ENCODE results near the gene AKAP13.
A peak's percentile ranks its signal among the peaks of the same experiment; 100 is the strongest.

AKAP13 gene

DNA sequence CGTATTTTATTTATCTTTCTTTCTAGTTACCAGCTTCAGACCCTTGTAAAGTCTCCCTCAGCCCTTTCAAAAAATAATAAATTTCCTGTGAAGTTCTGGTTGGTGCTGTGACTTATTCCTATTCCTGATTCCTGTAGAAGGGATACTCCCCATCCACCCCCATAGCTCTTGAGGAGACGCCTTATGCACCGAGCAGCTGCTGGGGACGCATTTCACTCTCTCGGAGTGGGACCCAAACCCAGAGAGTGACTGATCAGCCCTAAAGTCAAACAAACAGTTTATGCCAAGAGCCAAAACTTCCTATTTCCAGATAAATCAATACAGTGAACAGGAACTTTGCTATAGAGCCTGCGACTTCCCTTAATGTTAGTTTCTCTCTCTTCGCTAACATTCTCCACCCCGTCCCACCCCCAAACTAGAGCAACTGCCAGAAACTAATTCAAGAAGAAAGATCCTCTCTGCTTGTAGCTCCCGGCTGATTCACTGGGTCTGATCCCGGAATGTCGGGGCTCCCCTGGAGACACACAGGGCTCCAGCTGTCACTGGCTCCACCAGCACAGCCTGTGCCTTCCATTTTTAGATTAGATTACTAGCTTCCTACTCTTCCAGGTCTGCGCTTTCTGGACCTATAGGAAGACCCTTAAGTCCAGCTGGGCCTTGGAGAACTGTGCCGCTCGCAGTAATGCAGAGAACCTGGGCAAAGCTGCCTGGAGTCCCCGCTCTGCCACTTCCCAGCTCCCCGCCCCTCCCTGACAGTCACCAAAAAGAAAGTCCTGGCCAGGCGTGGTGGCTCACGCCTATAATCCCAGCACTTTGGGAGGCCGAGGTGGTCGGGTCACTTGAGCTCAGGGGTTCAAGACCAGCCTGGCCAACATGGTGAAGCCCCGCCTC is 369.1 kb downstream of the AKAP13 start:
- peak; percentile 45 for DNase-seq

DNA sequence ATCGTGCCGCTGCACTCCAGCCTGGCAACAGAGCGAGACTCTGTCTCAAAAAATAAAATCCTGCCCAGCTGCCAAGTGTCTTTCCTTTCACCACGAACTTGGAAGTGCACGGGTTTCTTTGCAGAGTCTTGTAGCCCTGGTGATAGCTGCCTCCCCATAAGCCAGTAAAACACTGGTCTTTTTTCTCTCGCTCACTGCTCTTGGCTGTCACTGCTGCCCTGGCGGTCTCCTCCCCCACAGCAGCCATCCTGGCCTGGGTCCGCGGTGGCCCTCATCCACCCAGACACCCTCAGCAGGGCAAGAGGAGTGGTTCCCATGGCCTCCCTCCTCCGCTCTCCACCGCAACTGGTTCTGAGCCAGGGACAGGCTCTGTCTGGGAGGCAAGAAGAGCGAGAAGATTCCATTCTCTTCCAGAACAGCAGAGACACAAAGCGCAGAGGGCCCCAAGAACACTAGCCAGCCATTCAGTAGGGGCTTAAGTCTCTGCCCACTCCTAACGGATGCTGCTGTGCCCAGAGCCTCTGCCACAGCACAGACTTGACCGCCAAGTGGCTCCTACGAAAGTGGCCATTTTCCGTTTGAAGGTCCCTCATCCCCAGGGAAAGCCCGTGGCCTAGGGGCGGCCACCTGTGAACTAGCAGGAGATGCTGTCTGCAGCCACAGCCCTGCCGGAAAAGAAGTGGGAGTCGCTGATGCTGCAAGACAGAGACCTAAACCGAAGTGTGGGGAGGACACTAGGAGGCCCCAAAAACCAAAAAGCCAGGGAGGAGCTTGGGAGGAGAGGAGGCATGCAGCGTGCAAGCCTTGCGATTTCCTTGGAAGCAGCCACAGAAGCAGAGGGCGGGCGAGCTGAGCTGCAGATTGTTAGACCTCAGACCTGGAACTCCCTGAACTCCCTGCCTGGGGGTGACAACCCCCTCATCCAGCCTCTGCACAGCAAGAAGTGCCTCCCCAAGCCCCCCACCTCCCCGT is 370.2 kb downstream of the AKAP13 start:
- DNase-seq, result peak; percentile 26

GRCh38 chr15:85751291-85752123 is 371.1 kb downstream of the AKAP13 start:
- no peak for DNase-seq

DNA sequence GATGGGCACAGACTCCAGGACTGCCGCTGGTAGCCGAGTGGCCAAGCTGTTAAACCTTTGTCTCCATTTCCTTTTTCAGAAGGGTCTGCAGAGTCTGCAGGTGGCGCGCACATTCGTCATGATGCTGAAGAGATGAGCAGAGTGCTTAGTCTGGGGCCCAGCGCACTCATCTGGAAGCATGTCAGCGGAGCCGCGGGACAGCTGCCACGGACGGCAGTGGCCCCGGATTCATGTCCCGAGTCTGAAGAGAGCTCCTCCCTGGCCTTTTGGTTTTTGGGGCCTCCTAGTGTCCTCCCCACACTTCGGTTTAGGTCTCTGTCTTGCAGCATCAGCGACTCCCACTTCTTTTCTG is 371.7 kb downstream of the AKAP13 start:
- no peak for DNase-seq

GRCh38 chr15:85752491-85752961 is 372.1 kb downstream of the AKAP13 start:
- DNase-seq, result no peak

DNA sequence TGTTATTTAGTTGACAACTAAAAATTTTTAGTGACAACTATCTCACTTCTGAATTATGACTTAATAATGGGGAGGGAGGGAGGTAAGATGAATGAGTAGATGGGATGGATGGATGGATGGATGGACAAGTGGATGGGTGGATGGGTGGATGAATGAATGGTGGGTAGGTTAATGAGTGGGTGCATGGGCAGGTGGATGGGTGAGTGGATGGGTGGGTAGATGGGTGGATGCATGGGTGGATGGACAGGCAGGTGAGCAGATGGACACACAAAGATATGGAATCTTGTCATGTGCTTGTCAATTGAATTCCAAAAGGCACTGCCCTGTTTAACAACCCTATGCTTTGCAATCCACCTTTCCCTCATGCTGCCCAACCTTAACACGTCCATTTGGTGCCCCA is 372.9 kb downstream of the AKAP13 start:
- DNase-seq, result no peak

- DNase-seq, result no peak
Measured at GRCh38 chr15:85753791-85754452, 373.5 kb downstream of the AKAP13 start.

- no peak for DNase-seq
Measured at GRCh38 chr15:85754989-85755388, 374.6 kb downstream of the AKAP13 start.

DNA sequence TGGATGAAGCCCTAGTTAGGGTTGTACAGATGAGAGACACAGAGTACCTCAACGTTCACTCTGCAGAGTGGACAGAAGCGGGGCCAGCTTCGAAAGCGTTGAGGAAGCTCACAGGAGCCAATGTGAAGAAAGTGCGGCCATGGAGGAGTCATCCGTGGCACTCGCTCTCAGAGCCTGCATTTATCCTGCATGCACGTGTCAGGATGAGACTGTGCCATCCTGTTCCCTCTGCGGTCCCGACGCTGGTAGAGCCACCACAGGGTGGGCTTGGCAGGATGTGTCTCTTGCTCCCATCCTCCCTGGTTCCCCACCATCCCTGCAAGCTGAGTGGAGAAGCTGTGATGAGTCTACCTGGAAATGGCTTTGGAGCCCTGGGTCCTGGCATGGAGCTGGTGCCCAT is 375.1 kb downstream of the AKAP13 start:
- DNase-seq, result no peak

GRCh38 chr15:85755942-85756341 is 375.5 kb downstream of the AKAP13 start:
- no peak for DNase-seq

- DNase-seq, result no peak
Measured at GRCh38 chr15:85756411-85757072, 376.1 kb downstream of the AKAP13 start.

- DNase-seq, result no peak
Measured at GRCh38 chr15:85757073-85757938, 376.9 kb downstream of the AKAP13 start.

- DNase-seq, result no peak
Measured at GRCh38 chr15:85757939-85758654, 377.7 kb downstream of the AKAP13 start.

- DNase-seq, result no peak
Measured at GRCh38 chr15:85758655-85758978, 378.2 kb downstream of the AKAP13 start.

GRCh38 chr15:85759376-85759775 is 379.0 kb downstream of the AKAP13 start:
- no peak for DNase-seq

GRCh38 chr15:85760049-85760448 is 379.6 kb downstream of the AKAP13 start:
- no peak for DNase-seq

DNA sequence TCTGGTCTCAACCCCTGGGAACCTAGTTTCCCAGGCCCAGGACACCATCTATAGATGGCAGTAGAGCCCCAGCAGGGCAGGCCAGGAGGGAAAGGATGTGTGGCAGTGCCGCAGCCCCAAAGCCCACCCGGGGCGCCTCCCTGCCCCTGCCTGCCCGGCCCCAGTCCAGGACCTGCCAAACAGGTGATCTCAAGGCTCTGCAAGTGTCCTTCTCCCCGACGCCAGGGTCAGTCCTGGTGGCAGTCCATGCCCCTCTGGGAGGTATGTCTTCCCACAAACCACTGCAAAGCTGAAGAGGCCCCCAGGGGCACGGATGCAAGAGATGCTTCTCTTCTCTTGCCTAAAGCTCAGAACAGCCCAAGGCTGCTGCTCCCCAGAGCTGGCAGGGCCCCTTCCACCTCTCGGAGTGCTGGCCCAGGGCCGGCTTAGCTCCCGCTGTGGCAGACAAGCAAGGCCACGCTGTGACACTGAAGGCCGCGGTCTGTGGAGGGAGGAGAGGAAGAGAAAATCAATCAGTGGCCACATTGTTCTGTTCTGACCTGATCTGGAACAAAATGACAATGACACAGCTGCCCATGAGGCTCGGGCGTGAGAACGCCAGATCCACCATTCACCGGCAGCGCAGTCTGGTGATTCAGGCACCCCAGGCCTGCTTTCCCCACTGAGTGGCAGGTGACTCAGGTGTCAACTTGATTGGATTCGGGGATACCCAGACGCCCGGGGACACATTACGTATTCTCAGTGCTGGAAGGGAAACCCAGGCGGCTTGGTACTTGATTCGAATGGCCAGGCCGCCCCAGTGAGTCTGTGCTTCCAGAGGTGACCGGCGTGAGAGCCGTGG is 380.3 kb downstream of the AKAP13 start:
- no peak for DNase-seq

GRCh38 chr15:85761635-85762034 is 381.2 kb downstream of the AKAP13 start:
- peak; percentile 45 for DNase-seq

All from fibroblast of skin of right biceps (primary cell).